Left ventricle myocardium inferior (tissue), 1 donor: ENCODE results near the gene BSX. TPM values are rescaled to one million over a fixed set of nuclear protein-coding genes. Genes with fewer than 3 reads are reported as not detected.

Source experiments
- DNase-seq: peaks from one replicate; pipeline ENCODE4 v3.0.0-alpha.2; 2020
- H3K27ac ChIP-seq: fragments of 200-600 bp; replicated peaks from 2 replicates; pipeline ENCODE4 v1.8.0; 2021
- H3K27me3 ChIP-seq: fragments of 200-600 bp; 2 replicates; pipeline ENCODE4 v1.8.0; 2021; ENCODE audit warnings: low read depth
- H3K36me3 ChIP-seq: fragments of 200-600 bp; 2 replicates; pipeline ENCODE4 v1.8.0; 2021
- H3K4me1 ChIP-seq: fragments of 200-600 bp; 2 replicates; pipeline ENCODE4 v1.8.0; 2021
- H3K4me3 ChIP-seq: fragments of 200-600 bp; 2 replicates; pipeline ENCODE4 v1.8.0; 2021; ENCODE audit warnings: mild to moderate bottlenecking, moderate library complexity
- H3K9me3 ChIP-seq: fragments of 200-600 bp; replicated peaks from 2 replicates; pipeline ENCODE4 v1.8.0; 2021
- CTCF ChIP-seq: fragments of 200-600 bp; IDR thresholded peaks from 2 replicates; pipeline ENCODE4 v1.8.0; 2021; ENCODE audit warnings: antibody characterized with exemption, mild to moderate bottlenecking, borderline replicate concordance
- intact Hi-C: fragments of 100-400 bp; cut with micrococcal nuclease; formaldehyde crosslinking; loops from one replicate; pipeline ENCODE4 v1.11.0; 2022
- total RNA-seq: library from RNA; stranded (reverse); fragmentation: NEBNext Ultra II Directional; extraction: Animal tissue kit (Norgen Biotek cat#: 25700); gene quantifications from one replicate; pipeline ENCODE4 v1.2.1, GENCODE V29; 2021
- donor health status: DM: no; HTN: yes; CAD: no; lungs with severe emphysema.

BSX gene
- total RNA-seq, 1 donor from 2014 or later, result not detected

DNA sequence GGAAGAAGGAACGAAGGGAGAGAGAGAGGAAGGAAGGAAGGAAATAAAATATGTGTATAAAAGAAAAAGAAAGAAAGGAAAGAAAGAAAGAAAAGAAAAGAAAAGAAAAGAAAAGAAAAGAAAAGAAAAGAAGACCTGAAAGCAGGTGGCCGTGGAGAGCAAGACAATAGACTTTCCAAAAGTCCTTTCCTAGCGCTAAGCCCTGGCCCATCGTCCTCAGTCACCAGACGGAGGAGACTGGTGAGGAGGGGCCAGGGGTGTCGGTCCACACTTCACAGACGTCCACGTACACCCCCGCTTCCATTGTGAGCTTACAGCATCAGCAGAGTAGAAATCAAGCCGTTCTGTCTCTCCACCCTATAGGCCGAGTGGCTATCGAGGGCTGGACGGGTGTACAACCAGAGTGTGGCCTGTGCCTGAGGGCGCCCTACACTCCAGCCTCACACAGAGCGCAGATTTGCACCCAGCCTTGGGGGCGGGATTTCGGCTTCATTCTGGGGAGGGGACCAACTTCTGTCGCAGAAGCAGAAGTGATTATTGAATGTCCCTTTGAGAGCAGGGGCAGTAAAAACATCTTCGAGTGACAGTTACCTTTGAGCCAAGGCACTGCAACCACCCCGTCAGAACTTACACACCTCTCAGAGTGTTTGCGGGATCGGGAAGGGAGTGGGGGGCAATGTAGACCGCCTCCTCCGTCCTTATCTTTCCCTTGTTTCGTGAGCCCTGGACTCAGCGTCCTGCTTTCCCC, 2.0 kb upstream of the BSX start:
- H3K27ac ChIP-seq, result no peak overlapping the region
- no peak for TF ChIP-seq CTCF
- peak overlapping the region; percentile 72 for H3K4me3 ChIP-seq
- intact Hi-C loops, result no loop called here
- H3K9me3 ChIP-seq, result no peaks in the 10 kb centered on the region
- H3K4me1 ChIP-seq, result peaks cover 16% of the 10 kb centered on the region
- H3K27me3 ChIP-seq, result peaks cover 100% of the 10 kb centered on the region
- no peak for DNase-seq
- H3K36me3 ChIP-seq, result no peaks in the 10 kb centered on the region

DNA sequence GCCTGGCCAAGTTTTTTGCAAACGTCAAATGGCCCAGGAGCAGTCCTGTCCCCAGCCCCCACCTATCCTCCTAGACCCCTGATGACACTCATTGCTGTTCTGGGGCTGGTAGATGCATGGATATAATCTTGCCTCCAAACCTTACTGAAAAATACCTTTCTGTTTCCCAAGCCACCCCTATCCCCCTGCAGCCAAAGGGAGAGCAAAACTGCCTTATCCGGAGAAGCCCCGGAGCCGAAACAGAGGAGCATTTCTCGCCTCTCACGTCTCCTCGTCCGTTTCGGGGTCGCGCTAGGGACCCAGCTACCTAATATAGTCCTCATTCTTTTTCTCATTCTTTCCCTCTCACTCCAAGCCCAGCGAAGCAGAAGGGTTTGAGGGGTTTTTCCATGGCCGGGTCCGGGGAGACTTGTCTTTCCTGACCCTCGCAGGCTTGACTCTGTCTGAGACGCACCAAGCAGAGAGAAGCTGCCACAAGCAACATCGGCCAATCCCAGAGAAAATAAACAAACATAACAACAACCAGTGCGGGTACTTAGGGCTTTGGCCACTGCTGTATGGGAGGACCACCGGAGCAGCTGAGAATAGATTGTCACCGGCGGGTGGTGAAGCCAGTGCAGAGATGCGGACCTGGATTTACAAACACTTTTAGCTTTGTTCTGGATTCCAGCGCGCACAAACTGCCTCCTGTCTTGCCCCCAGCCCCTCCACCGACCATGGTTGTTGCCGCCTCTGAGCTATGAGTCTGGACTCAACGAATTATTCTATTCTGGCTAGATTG, 1.6 kb downstream of the BSX start:
- no peaks in the 10 kb centered on the region for H3K36me3 ChIP-seq
- peaks cover 100% of the 10 kb centered on the region for H3K27me3 ChIP-seq
- DNase-seq, result no peak
- no peak overlapping the region for H3K27ac ChIP-seq
- intact Hi-C loops, result no loop called here
- TF ChIP-seq CTCF, result no peak
- H3K4me3 ChIP-seq, result no peak overlapping the region
- H3K9me3 ChIP-seq, result no peaks in the 10 kb centered on the region
- peaks cover 34% of the 10 kb centered on the region for H3K4me1 ChIP-seq

GRCh38 chr11:122979103-122979814, 2.4 kb downstream of the BSX start:
- Histone ChIP-seq H3K27me3 (peaks cover 100% of the 10 kb centered on the region), H3K36me3 (no peaks in the 10 kb centered on the region), H3K4me3 (no peak overlapping the region), H3K27ac (no peak overlapping the region), H3K4me1 (peaks cover 28% of the 10 kb centered on the region), H3K9me3 (no peaks in the 10 kb centered on the region)
- no peak for TF ChIP-seq CTCF
- DNase-seq, result no peak
- intact Hi-C loops, result no loop called here

- intact Hi-C loops, result no loop called here
- Histone ChIP-seq H3K4me1 (peaks cover 21% of the 10 kb centered on the region), H3K27me3 (peaks cover 100% of the 10 kb centered on the region)
Measured at GRCh38 chr11:122978299-122978620, 3.4 kb downstream of the BSX start.

More at GRCh38 chr11:122978299-122978620, 3.4 kb downstream of the BSX start:
- DNase-seq, result no peak
- Histone ChIP-seq H3K36me3 (no peaks in the 10 kb centered on the region), H3K4me3 (no peak overlapping the region), H3K27ac (no peak overlapping the region), H3K9me3 (no peaks in the 10 kb centered on the region)
- no peak for TF ChIP-seq CTCF
